Measurements from ENCODE around the gene ASB4.

DNA sequence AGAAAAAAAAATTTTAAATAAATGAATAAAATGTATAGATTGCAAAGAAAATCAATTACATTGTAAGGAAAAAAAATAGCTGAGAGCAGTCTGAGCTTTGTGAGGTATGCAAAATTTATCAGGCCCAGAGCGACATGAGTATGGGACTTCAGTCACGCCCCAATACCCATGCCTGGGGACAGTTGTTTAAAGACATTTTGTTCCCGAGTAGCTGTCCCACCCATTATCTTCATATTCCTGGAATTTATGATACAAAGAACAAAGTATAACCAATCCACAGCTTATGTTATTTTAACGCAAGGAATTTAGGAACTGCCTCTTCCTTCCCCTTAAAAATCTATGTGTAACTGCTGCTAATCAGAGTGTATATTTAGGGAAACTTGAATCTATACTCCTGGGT is 49.3 kb upstream of the ASB4 start:
- TF ChIP-seq, protein P1, sequence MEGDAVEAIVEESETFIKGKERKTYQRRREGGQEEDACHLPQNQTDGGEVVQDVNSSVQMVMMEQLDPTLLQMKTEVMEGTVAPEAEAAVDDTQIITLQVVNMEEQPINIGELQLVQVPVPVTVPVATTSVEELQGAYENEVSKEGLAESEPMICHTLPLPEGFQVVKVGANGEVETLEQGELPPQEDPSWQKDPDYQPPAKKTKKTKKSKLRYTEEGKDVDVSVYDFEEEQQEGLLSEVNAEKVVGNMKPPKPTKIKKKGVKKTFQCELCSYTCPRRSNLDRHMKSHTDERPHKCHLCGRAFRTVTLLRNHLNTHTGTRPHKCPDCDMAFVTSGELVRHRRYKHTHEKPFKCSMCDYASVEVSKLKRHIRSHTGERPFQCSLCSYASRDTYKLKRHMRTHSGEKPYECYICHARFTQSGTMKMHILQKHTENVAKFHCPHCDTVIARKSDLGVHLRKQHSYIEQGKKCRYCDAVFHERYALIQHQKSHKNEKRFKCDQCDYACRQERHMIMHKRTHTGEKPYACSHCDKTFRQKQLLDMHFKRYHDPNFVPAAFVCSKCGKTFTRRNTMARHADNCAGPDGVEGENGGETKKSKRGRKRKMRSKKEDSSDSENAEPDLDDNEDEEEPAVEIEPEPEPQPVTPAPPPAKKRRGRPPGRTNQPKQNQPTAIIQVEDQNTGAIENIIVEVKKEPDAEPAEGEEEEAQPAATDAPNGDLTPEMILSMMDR (IDR thresholded peaks at IDR 0.05): no peak
- TF ChIP-seq EP300 (IDR thresholded peaks at IDR 0.05): no peak

Measured in stomach (tissue), 4 donors.